Measurements from ENCODE around the gene RAB10.

The RAB10 gene

GRCh38 chr2:26184555-26185303 is 150.8 kb downstream of the RAB10 start:
- peak; percentile 86 for DNase-seq

- no peak for DNase-seq
Observed at GRCh38 chr2:26185304-26185928, 151.5 kb downstream of the RAB10 start.

- no peak for DNase-seq
Observed at GRCh38 chr2:26185954-26186770, 152.3 kb downstream of the RAB10 start.

Data from activated naive CD4-positive, alpha-beta T cell treated with Interleukin-2 at 50 U/mL for 16 hours (primary cell).